Choroid plexus epithelial cell (primary cell): ENCODE data around the gene THSD4.
A peak's percentile ranks its signal among the peaks of the same experiment; 100 is the strongest.

ENCODE experiments used
- DNase-seq: peaks from one replicate; pipeline ENCODE4 v3.0.0-alpha.2; 2010; ENCODE audit warnings: low read depth
- H3K4me3 ChIP-seq: 2 replicates; pipeline ENCODE4 v1.5.1; 2011; ENCODE audit warnings: low read depth, mild to moderate bottlenecking, control low read depth, low read length, moderate library complexity
- CTCF ChIP-seq: conservative IDR thresholded peaks from 2 replicates; pipeline ENCODE4 v1.5.1; 2011; ENCODE audit warnings: low read depth, mild to moderate bottlenecking, control low read depth, inconsistent platforms, low read length, moderate library complexity

Gene THSD4

GRCh38 chr15:71658827-71659729, 543.8 kb downstream of the THSD4 start:
- no peak for DNase-seq
- no peak for TF ChIP-seq CTCF
- no peak overlapping the region for H3K4me3 ChIP-seq

- no peak overlapping the region for H3K4me3 ChIP-seq
- DNase-seq = peak; percentile 21
- TF ChIP-seq CTCF = no peak
These were observed 544.4 kb downstream of the THSD4 start for GRCh38 chr15:71659730-71660067.

GRCh38 chr15:71660501-71660900, 545.2 kb downstream of the THSD4 start:
- no peak for TF ChIP-seq CTCF
- no peak for DNase-seq
- H3K4me3 ChIP-seq = no peak overlapping the region

- TF ChIP-seq CTCF = no peak
- H3K4me3 ChIP-seq = no peak overlapping the region
- no peak for DNase-seq
These were observed 547.0 kb downstream of the THSD4 start for GRCh38 chr15:71662306-71662705.

GRCh38 chr15:71664622-71665021, 549.4 kb downstream of the THSD4 start:
- no peak for TF ChIP-seq CTCF
- no peak for DNase-seq
- no peak overlapping the region for H3K4me3 ChIP-seq

- no peak for DNase-seq
- H3K4me3 ChIP-seq = no peak overlapping the region
- TF ChIP-seq CTCF = no peak
These were observed 551.7 kb downstream of the THSD4 start for GRCh38 chr15:71666763-71667620.
